NCI-H748 treated with DMSO at 0.1 percent for 48 hours (cell line): Measurements from ENCODE around the gene SORBS2.

ENCODE experiments used
- DNase-seq: peaks from one replicate; lab custom pipeline; 2025; lab: John Stamatoyannopoulos, UW

The SORBS2 gene

DNA sequence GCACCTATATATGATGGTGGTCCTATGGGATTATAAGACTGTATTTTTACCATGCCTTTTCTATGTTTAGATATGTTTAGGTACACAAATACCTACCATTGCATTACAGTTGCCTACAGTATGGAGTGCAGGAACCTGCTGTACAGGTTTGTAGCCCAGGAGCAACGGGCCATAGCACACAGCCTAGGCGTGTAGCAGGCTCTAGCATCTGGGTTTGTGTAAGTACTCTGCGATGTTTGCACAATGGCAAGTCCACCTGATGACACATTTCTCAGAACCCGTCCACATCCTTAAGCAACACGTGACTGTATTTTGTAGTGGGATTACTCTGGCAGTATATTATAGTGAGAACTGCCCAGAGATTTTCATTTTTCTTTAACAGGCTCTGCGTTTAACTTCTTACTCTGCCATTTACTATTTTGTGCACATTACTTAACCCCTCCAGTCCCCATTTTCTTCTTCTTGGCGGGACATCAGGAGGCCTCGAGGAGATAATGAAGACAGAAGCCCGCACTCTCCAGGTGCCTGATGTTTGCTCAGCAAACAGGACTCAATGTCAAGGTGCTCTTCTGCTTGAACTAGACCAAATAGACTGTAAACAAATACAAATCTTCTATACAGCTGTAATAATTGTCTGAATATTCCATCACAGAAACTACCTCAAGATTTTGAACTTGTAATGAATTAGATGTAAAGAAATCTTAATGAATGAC is 174.7 kb downstream of the SORBS2 start:
- DNase-seq: peak; percentile 9

DNA sequence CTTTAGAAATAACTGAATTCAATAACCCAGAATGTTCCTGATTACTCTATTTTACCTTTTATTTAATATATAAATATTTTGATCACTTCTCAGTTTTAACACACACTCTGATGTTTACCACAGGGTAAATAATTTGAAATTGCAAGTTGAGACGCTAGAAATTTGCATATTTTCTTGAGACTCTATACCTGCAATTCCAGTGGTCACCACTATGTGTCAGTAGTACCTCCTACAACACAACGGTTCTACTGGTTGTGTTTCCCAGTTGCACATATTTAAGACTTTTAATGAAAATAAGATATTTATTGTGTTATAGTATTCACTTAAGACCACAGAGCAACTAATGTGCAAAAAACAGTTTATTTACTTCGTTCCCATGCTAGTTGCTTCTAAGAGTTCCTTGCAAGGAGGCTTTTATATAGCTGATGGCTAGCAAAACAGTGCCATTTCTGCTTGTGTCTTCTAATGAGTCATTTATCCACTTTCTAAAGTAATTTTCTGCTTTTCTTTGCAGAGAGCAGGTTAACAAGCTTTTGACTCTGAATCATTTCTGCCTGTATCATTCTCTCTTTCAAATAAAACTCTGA is 177.8 kb downstream of the SORBS2 start:
- DNase-seq: no peak

DNA sequence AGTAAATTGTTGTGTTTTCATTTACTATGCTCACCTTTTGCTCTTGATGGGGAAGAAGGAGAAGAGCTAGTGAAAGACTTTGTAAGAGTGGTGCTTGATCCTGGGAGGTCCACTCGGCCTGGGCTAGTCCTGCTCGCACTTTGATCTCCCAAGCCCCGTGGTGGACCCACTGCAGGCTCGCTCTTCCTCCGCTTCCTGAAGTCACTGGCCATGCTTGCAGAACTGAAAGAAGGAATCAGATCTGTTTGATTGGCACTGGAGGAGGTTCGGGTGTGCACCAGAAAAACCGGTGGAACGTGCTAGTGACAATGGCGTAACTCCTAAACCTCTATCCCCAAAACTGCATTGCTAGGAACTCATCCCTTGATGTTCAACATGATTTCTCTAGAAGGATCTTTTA is 185.2 kb downstream of the SORBS2 start:
- no peak for DNase-seq

DNA sequence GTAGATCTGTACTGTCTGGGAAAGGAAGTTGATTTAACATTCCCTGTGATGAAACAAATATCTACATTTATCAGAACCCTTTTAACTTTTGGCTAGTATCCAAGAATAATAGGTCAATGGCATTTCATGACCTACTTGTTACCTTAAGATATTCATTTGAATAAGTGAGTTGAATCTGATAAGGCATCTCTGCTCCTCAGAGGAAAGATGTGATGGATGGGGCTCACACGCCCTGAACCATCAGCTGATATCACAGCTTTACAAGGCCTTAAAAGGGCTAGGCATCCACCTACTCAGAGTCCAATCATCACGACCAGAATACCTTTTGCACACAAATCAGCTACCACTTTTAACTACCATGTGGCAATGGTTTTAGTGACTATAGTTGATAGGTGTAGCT is 186.5 kb downstream of the SORBS2 start:
- no peak for DNase-seq

DNA sequence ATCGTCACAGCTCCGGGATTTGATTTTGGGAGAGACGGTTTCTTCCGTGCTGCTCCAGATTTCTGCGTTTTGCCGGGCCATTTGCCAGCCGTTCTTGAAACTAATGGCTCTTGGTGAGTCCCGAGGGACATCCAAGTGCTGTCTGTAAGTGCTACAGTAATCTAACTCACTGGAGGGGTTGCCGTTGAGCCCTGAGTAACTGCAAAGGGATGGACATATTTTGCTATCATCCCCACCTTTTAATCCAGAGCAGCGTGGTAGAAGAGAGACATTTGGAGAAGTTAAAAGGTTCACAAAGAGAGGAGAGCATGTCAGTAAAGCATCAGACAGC is 187.8 kb downstream of the SORBS2 start:
- DNase-seq: no peak

DNA sequence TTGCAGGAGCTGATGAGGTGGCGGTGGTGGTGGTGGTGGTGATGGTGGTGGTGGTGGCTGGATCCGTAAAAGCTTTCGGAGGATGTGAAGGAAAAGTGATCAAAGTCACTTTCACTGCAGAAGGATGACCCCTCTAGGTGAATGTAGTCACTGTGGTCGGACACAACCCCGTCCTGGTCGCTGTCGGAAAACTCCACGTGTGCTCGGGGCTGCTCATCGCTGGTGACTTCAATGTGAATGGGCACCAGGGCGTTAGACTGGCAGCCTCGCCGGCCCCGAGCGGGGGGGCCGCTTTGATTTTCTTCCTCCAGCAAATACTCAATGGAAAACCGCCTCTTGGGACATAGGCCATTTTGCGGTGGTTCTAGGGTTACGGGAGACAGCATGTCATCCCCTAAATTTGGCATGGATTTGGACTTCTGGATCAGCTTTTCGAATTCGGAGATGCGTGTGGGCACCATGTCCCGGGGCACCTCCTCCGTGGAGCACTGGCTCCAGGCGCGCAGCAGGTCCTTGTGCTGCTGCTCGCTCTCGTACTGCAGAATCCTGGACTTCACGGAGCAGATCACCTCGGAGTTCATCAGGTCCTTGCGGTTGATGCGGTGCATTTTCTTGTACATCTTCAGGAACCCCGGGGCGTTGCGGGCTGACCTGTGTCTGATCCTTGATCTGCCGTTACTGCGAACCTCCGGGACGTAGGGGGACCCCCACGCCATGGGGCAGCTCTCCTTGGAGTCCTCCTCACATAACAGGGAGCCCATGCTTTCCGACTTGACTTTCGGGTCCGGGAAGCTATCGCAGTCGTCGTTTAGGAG is 188.3 kb downstream of the SORBS2 start:
- DNase-seq: no peak

DNA sequence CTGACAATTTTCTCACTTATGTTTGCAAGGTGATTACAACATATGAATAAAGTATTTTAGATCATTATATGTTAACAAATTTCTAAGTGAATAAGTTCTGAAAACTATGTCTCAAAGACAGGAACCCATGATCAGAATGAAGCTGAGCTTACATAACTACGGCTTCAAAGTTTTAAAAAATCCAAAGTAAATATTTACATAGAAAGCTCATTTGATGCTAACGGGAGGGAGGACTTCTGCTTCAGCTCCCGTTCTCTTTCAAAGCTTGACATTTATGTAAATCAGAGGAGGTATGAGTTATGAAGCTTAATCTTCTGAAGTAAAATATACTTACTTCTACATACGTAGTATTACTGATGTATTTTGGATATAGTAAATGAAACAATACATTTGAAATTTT is 203.8 kb downstream of the SORBS2 start:
- DNase-seq: no peak

DNA sequence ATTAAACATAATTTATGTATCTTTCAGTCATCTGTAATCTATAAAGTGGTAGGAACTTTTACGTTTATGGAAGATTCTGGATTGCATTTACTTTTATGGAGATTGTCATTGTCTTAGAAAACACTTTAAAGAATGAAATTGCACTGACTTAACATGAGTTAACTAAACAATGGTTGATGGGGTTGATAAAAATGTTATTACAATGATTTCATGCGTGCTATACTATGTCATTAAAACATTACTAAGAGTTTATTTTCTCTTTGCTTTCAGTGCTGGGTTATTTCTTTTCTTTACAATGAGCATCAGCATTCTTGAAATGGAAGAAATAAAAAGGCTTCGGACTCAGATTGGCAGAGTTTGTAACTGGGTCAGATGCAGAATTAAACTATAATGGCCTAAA is 209.6 kb downstream of the SORBS2 start:
- DNase-seq: no peak

DNA sequence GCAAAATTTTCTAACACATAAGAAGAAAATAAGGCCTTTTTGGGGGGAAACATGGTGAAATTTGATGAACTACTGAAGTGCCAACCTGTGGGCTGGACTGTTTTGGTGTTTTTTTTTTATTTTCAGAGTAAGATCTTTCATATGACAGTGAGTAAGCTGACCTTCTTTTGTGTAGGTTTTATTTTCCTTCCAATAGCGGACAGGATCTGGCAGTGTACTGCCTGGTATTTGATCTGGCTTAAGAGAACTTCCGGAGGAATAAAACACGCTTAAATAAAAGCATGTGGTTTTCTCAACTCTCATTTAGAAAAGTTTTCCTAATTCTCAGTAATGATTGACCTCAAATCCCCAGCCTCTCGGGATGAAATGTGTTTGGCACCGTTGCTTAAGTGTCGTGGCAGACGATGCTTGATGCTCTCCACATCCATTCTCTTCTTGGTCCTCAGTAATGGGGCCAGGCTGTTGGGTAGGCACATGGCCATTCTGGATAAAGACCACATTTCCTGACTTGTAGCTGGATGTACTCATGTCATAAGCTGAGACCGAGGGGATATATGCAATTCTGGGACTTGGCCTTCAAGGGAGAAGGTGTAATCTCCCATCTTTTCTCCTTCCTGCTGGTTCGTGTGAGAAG is 211.1 kb downstream of the SORBS2 start:
- DNase-seq: no peak

DNA sequence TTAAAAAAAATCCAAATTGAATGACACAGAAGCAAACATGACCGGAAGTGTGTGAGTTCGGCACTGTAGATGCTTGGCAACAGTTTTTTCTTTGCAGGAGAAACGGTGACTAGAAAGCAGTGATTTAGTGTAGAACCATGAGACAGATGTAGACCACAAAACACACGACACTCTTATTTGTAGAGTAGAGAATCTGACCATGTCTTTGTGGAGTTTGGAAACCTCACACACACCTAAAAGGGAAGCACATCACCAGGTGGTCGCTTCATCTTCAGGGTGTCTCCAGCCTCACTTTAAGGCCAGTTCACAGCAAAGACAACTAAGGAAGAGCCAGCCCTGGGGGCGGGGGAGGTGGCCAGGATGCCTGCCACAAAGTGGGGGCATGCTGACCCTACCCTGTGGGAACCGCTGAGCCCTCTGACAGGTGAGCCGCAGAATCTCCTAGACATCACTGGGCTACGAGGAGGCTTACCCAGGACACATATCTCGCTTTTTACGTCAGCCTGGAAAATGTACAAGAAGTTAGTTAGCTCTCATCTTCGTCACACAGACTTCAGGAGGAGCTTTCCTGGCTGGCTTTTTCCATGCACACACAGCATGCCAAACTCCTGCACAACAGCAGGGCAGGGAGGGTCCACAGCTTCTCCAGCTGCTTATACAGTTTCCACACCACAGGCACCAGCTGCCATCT is 212.3 kb downstream of the SORBS2 start:
- DNase-seq: no peak

DNA sequence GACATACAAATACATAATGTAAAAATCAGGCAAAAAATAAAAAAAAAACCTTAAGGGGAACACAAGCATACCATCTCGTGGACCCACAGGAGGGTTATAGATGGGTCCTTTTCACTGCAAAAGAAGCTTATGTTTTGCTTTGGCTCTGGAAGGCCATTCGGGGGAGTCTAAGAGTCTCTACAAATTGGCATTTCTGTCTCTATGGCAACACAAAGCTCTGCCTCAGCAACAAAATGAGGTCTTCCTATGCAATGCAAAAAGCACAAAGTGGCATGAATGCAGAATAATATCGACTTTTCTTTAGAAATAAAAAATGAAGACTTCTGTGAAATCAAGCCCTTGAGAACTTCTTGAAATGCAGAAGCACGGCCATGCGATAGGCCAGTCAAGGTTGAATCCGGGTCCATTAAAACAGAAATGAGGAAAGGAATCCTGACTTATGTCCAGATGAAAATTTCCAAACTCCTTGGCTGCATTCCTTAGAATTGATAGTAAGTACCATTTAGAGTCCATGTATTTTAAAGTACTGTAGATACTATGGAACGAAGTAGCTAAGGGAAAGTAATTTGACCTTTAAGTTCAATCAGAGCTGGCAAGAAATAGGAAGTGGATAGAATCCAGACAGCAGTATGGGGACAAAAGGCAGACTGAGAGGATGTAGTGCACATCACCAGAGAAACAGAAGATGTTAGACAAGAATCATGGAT is 213.0 kb downstream of the SORBS2 start:
- no peak for DNase-seq

DNA sequence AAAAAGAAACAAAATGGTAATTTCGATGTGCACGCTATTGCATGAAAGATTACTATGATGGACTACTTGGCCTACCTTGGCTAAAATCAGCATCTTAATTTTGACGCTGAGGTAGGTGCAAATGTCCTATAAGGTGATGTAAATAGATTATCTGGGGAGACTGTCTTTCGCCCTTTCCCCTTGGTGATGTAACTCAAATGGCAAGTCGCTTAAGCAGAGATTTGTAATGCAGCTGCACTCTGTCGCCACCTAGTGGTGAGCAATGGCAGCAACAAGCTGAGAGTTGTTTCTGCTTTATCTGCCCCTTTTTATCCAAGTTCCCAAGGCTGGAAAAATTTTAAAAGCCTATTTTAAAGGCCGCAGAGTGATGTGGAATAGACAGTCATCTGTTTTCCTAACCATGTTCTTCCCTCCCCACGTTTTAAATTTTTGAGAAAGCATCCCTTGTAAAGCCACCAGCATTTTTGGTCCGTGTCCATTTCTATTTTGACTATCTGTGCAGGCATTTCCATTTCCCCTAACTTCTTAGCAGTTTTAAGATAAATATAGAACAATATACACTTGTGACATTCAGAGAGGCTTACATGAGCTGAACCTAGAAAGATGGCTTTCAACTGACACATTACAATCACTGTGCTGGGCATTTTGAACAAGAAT is 214.3 kb downstream of the SORBS2 start:
- peak; percentile 30 for DNase-seq

DNA sequence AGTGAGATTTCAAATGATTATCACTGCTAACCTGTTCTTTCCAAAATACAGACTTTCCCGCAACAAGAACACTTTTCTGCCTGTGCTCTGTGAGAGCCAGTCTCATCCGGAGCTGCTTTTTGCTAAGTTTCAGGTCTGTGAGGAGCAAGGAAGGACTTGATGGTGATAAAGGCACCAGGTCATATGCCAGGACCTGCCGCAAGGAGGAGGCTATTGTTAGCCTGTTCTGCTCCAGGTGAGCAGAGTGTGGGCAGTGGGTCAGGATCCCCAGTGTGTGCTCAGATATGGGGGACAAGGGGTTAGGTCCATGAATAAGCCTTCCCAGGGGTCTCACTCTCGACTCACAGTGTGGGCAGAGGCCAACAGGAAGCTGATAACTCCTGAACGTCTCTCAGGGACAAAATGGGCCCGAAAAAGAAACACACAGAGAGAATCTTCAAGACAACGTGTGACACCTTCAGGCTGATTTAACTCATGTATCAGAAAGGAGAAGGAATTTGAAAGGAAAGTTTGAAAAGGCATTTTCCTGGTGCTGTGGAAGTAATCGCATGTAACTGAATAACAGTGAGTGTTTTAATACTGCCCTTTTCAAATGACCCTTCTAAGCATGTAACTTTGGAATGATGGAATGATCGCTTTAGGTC is 219.0 kb downstream of the SORBS2 start:
- no peak for DNase-seq

DNA sequence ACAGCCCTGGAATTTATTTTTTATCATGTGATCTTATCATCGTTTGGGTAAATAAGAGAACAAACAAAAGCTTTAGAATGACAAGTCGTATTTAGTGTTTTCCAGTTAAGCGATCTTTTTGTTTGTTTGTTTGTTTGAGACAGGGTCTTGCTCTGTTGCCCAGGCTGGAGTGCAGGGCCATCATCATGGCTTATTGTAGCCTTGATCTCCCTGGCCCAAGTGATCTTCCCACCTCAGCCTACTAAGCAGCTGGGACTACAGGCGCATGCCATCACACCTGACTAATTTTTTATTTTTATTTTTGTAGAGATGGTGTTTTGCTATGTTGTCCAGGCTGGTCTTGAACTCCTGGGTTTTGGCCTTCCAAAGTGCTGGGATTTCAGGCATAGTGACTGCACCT is 219.6 kb downstream of the SORBS2 start:
- no peak for DNase-seq

DNA sequence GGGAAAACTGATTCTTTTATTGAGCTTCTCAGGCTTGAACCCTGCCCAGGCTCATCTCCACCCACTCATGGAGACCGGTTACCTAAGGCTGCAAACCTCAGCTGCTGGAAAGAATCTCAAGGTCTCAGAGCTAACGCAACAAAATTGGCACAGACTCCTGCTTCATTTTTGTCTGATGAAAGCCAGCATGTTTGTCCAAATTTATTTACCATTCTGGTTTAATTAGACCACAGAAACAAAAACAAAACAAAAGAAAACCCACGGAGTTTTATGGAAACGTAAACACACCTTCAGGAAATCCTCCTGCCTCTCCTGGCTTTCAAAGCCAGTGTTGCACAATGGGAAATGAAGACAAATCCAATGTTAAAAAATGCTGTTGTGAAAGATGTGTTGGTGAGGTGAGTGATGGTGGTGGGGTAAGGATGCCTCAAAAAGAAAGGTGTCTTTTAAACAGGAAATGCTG is 220.3 kb downstream of the SORBS2 start:
- DNase-seq: no peak

DNA sequence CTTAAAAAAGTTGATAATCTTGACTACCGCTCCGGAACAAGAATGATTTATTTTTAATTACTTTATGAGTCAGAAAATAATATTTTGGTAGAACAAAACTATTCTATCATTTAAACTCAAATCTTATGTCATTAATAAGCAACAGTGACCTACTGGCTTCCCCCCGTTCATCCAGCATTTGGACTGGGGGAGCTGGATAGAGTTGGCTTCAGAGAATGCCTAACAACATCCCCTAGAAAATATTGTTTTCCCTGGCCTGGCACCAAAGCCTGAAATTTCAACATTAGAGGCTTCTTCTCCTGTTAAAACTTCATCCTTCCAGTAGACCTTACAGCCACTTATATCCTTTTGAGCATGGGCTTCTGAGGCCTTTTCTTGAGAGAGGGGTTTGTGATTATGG is 221.0 kb downstream of the SORBS2 start:
- no peak for DNase-seq

DNA sequence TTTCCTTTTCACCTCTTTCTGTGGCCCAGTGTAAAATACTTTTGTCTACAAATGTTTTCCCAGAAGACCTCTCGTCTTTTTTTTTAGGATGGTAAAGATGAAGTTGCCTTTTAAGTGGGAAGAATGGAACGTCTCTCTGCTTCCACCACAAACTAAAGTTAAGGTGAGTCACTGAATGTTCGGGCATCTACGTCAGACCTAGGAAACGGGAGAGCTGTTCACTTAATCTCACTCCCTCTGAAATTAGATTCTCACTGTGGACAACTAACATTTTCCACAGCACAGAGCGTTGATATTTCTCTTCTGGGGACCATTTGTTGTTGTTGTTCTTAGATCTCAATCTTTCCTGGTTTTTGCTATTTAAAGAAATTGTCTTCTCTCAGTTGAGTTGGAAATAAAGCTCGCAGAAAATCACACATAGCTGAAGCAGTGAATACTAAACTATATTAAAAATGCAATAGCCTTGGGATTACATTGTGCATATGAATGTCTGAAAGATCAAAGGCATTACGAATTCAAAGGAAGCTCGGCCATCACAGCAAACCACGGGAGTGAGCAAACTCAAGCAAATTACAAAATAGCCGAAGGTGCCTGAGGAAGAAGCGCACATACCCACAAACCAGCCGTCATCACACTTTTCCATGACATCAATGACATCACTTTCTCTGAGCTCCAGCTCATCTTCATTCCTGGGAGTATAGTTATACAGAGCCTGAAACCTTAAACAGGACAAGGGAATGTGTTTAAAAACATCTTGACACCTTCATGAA is 222.7 kb downstream of the SORBS2 start:
- no peak for DNase-seq

DNA sequence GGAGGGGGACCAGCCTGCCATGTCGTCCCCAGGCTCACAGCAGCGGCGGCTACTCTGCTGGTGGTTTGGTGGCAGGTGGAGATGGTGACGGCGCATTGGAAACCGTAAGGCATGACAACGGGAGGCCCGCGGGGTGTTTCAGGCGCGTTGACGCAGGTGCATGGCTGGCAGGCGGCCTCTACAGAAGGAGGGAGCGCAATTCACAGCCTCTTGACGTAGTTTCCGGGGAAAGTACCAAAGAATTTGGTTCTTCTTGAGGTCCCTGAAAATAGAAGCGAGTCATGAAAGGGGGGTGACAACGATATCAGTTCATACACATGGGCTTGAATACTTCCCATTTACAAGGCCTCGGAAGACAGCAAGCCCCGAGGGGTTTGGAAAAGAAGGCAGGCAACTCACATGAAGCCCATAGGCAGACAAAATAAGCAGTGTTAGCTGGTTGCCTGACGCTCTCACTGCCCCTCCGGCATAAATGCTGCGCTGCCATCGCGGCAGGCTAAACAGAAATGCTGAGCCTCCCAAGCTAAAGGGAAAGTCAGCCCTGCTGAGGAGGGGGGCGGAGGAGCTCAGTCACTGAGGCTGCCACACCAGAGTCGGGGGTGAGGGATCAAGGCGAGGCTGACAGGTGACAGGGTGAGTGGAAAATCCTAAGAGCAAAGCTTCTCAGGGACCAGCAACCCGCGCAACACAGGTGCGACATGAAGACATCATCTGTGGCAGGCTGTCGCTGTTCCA is 224.4 kb downstream of the SORBS2 start:
- DNase-seq: no peak

DNA sequence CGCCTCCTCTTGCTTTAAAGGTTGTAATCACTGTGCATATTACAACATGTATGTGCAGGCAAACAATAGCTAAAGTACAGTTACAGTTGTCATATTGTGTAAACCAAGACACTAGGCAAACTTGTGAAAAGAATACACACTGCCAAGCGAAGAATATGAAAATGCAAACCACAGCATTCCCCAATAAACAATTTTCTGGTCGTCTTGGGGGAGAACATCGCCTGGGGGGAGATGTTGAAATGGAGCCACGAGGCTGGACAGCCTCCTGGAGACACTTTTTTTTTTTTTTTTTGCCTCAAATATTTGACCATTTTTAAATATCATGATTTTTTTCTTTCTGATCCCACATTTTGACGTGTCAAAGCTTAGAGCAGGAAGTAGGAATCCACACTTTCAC is 225.0 kb downstream of the SORBS2 start:
- DNase-seq: no peak
